ENCODE results near the gene COQ9. TPM values are rescaled to one million over a fixed set of nuclear protein-coding genes. Genes with fewer than 3 reads are reported as not detected.

COQ9 gene
- total and polyA plus RNA-seq, 2 of the 4 experiments (the other 2 are of a cell fraction): 57.9 to 58.5 TPM

DNA sequence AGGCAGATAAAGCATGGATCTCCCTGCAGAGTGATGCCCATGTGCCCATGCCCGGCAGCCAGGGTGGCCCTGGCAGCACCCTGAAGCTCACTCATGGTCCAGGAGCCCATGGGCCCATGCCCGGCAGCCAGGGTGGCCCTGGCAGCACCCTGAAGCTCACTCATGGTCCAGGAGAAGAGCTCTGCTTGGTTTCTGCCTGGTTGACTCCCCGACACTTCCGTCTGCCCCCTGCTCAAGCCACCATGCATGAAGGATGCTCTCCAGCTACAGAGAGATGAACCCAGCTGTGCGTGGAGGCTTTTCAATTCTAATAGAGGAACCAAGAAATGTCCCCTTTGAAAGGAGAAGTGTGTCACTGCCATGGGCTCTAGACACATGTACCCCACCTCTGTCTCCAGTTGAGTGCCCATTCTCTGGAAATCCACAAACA, 34.0 kb upstream of the COQ9 start:
- H3K4me2 ChIP-seq (ENCODE audit: low read depth, low read length): no peak overlapping the region
- H2AFZ ChIP-seq (replicated peaks; ENCODE audit: low read length, poor library complexity): no peak overlapping the region
- H3K27ac ChIP-seq (ENCODE audit: insufficient read depth, low read length): no peak overlapping the region
- peaks cover 45% of the 10 kb centered on the region for H3K27me3 ChIP-seq (ENCODE audit: control insufficient read depth, insufficient read depth, low read length)
- ChIA-PET CTCF (interaction anchor here (1.8 kb wide), 1 partner anchor 9 kb away, joined by 4 read pairs; no protein-coding TSS in a partner anchor), POLR2A (ENCODE audit: unreplicated experiment) (no interaction called here)
- H4K8ac ChIP-seq (ENCODE audit: low read depth in 2 of 2, low read length in 2 of 2): no peak overlapping the region
- no peak for DNase-seq
- no peak overlapping the region for H3K9ac ChIP-seq (ENCODE audit: low read depth, low read length)
- TF ChIP-seq POLR2A (IDR thresholded peaks at IDR 0.05; ENCODE audit: low read depth, low read length): no peak
- TF ChIP-seq MAFK (IDR thresholded peaks at IDR 0.05; ENCODE audit: low read depth, low read length): no peak
- TF ChIP-seq MXI1 (IDR thresholded peaks at IDR 0.05; ENCODE audit: borderline replicate concordance, low read depth, low read length): no peak
- no peak for TF ChIP-seq RAD21 (IDR thresholded peaks at IDR 0.05; ENCODE audit: low read length)
- no peak for TF ChIP-seq CHD1 (IDR thresholded peaks at IDR 0.05; ENCODE audit: low read depth, low read length)
- TF ChIP-seq CEBPB (IDR thresholded peaks at IDR 0.05; ENCODE audit: low read depth, low read length): no peak
- no peak for TF ChIP-seq RFX5 (IDR thresholded peaks at IDR 0.05; ENCODE audit: low read depth, low read length)
- no peak for TF ChIP-seq SMC3 (IDR thresholded peaks at IDR 0.05; ENCODE audit: low read depth, low read length)
- no peak for TF ChIP-seq MAZ (IDR thresholded peaks at IDR 0.05; ENCODE audit: borderline replicate concordance, low read depth, low read length)
- H3K18ac ChIP-seq (ENCODE audit: low read depth, low read length): no peak overlapping the region
- no peak overlapping the region for H3K23ac ChIP-seq (ENCODE audit: low read depth, low read length)
- no peak overlapping the region for H2BK15ac ChIP-seq (ENCODE audit: low read depth, low read length)
- no peak overlapping the region for H3K14ac ChIP-seq (replicated peaks; ENCODE audit: low read depth, low read length)
- H2BK5ac ChIP-seq (ENCODE audit: low read depth, low read length, poor library complexity, severe bottlenecking): no peak overlapping the region
- dilution Hi-C loops (cut with HindIII; ENCODE audit: low sequenced_read_pairs, unreplicated experiment): no loop called here
- no peak for ATAC-seq (ENCODE audit: low read depth)
- H2BK20ac ChIP-seq (ENCODE audit: low read depth, low read length): no peak overlapping the region
- no peaks in the 10 kb centered on the region for H3K36me3 ChIP-seq (ENCODE audit: control insufficient read depth, insufficient read depth, low read length)
- no peak overlapping the region for H3K56ac ChIP-seq (ENCODE audit: extremely low read depth, insufficient read depth, low read length)
- no peak overlapping the region for H4K5ac ChIP-seq (ENCODE audit: low read depth, low read length)
- no peaks in the 10 kb centered on the region for H3K9me1 ChIP-seq (ENCODE audit: insufficient read depth, low read length)
- no peak overlapping the region for H3K4ac ChIP-seq (ENCODE audit: low read depth, low read length)
- no peak overlapping the region for H2AK9ac ChIP-seq (replicated peaks; ENCODE audit: low read depth, low read length, poor library complexity)
- no peak overlapping the region for H2BK120ac ChIP-seq (ENCODE audit: low read depth, low read length)
- no peak overlapping the region for H2AK5ac ChIP-seq (ENCODE audit: low read depth, low read length)
- intact Hi-C loops (cut with micrococcal nuclease): no loop called here
- H3K4me1 ChIP-seq (ENCODE audit: control insufficient read depth, insufficient read depth, low read length): peaks cover 1% of the 10 kb centered on the region; the same call in 1 of the 2 replicates
- no TSS peak for BruUV-seq (replicated peaks)
- no peak overlapping the region for H4K91ac ChIP-seq (ENCODE audit: insufficient read depth, low read depth, low read length)
- in situ Hi-C loops (cut with MboI; ENCODE audit: low sequenced_read_pairs): loop anchor here (10.0 kb wide), 1 partner anchor 329 kb away; no protein-coding TSS in a partner anchor
- no peaks in the 10 kb centered on the region for H3K9me3 ChIP-seq (ENCODE audit: control insufficient read depth, insufficient read depth, low read length)
- no peaks in the 10 kb centered on the region for H3K79me1 ChIP-seq (ENCODE audit: low read depth in 1 of 2, low read length in 2 of 2)
- H3K4me3 ChIP-seq (ENCODE audit: insufficient read depth, low read depth, low read length): no peak overlapping the region
- WGBS, 2 experiments (ENCODE audit: extremely low coverage in 2 of 2, insufficient read length in 1 of 2): 81% methylated on average over 5 of the region's 5 CpGs; no CpG with 5 or more reads in 1 of the 2 experiments
- no peaks in the 10 kb centered on the region for H4K20me1 ChIP-seq (ENCODE audit: insufficient read depth, low read length)
